C4-2B (cell line): ENCODE data around the gene HDAC4.

Experiments
- H3K27ac ChIP-seq: fragments of 450-650 bp; 2 replicates; pipeline ENCODE4 v1.5.1; 2017
- ZFX ChIP-seq: fragments of 450-650 bp; IDR thresholded peaks from 2 replicates; pipeline ENCODE4 v1.6.1; 2017
- TF ChIP-seq, protein P1 (sequence below): fragments of 450-650 bp; conservative IDR thresholded peaks from 2 replicates; pipeline ENCODE4 v1.5.1; 2017; ENCODE audit warnings: mild to moderate bottlenecking

HDAC4 gene

GRCh38 chr2:239029958-239030357, 370.9 kb downstream of the HDAC4 start:
- no peak for TF ChIP-seq ZFX
- TF ChIP-seq, protein P1, sequence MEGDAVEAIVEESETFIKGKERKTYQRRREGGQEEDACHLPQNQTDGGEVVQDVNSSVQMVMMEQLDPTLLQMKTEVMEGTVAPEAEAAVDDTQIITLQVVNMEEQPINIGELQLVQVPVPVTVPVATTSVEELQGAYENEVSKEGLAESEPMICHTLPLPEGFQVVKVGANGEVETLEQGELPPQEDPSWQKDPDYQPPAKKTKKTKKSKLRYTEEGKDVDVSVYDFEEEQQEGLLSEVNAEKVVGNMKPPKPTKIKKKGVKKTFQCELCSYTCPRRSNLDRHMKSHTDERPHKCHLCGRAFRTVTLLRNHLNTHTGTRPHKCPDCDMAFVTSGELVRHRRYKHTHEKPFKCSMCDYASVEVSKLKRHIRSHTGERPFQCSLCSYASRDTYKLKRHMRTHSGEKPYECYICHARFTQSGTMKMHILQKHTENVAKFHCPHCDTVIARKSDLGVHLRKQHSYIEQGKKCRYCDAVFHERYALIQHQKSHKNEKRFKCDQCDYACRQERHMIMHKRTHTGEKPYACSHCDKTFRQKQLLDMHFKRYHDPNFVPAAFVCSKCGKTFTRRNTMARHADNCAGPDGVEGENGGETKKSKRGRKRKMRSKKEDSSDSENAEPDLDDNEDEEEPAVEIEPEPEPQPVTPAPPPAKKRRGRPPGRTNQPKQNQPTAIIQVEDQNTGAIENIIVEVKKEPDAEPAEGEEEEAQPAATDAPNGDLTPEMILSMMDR: no peak
- H3K27ac ChIP-seq: no peak overlapping the region

DNA sequence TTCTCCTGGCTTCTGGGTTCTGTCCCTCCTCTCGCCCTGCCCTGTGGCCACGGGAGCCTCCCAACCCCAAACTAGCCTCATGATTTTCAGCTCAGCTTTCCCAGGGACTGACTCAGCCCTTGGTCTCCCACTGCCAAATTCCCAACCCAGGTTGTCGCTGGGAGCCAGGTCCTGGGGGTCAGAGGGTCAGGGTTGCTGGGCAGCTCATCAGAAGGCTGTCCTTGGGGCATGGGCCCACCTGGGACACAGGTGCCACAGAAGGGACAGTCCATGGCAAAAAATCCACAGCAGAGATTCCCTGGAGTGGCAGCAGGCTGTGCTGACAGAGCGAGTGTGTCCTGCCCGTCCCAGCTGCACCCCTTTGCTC, 372.6 kb downstream of the HDAC4 start:
- no peak for TF ChIP-seq ZFX
- TF ChIP-seq, protein P1: no peak
- no peak overlapping the region for H3K27ac ChIP-seq

DNA sequence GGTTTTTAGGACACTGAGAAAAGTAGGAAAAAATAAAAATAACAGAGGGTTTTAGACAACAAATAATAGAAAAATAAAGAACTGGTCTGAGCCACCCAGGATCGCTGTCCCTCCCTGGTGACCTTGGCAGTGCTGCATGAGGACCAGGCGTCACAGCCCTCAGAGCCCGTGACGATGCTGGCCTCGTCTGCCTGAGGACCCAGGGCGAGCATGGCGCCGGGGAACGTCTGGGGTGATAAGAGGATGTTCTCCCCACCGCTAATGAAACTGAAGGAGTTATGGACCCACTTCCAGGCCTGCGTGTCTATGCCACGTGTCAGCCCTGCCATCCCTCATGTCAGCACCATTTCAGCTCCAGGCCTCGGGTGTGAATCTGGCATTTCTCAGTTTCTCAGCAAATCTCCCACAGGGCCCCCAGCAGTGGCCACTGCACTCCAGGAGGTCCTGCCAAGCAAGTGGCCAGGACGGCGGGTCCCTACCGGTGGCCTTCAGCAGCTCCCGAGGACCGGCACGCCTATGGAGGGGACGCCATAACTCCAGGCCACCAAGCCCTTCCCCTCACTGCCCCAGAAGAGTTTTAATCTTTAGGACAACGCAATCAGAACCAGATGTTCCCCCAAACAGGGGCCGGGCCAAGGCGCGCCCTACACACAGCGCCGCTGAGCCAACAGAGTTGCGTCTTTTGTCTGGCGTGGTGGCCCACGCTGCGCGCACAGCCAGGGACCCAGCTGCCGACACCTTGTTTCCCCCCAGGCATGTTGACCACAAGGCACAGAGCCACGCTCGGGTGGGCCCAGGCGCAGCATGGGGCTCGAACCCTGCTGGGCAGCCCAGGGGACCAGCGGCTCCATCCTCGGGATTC, 373.2 kb downstream of the HDAC4 start:
- no peak for TF ChIP-seq ZFX
- TF ChIP-seq, protein P1: no peak
- no peak overlapping the region for H3K27ac ChIP-seq

- H3K27ac ChIP-seq: no peak overlapping the region
- TF ChIP-seq, protein P1: no peak
- TF ChIP-seq ZFX: no peak
Observed at GRCh38 chr2:239026711-239027361, 374.0 kb downstream of the HDAC4 start.

DNA sequence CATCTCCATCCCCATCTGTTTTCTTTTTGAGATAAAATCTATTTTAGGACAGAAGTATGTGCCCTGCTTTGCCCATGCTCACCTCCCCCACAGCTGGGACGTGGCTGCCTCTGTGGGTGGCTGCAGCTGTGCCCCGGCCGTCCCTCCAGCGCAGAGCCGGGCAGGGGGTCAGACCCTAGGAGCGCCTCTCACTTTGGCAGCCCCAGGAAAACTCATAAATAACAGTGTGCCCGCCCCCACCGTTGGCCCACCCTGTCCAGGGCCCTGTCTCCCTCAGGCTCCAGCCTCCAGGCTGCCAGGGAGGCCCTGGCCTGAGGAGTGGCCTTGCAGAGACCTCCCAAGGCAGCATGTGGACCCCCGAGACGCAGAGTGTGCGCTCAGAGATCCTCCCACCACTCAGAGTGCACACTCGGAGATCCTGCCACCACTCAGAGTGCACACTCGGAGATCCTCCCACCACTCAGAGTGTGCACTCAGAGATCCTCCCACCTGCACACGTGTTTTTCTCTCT, 374.8 kb downstream of the HDAC4 start:
- no peak overlapping the region for H3K27ac ChIP-seq
- TF ChIP-seq, protein P1: no peak
- TF ChIP-seq ZFX: no peak

- H3K27ac ChIP-seq: no peak overlapping the region
- TF ChIP-seq, protein P1: no peak
Observed at GRCh38 chr2:239025096-239025801, 375.6 kb downstream of the HDAC4 start.
